HCT116 (cell line): ENCODE data around the gene SCARB1. TPM values are rescaled to one million over a fixed set of nuclear protein-coding genes. Genes with fewer than 3 reads are reported as not detected.

Experiments used
- ATAC-seq: fragments of 200-7000 bp; cut with Tn5 transposase; 2 replicates; pipeline ENCODE4 v1.9.1; 2020; ENCODE audit warnings: mild to moderate bottlenecking, moderate library complexity
- BruUV-seq: library from RNA; stranded (reverse); fragments of 400-500 nt; replicated peaks from 2 replicates; lab custom pipeline; 2021; lab: Mats Ljungman, UMichigan
- CTCF ChIA-PET: fragments of 300-600 bp; sonication (Branson Sonifier 250); formaldehyde crosslinking; loops from one replicate; lab custom pipeline; 2021; ENCODE audit warnings: antibody characterized with exemption; lab: Charles Lee
- POLR2A ChIA-PET: fragments of 300-600, 350-600 bp; sonication (Branson Sonifier 250); formaldehyde crosslinking; loops from one replicate; lab custom pipeline; 2021; ENCODE audit warnings: antibody characterized with exemption; lab: Charles Lee
- RAD21 ChIA-PET, 2 experiments: fragments of 300-600 bp; sonication (Branson Sonifier 250); formaldehyde crosslinking; loops; one replicate each; lab custom pipeline; 2023; ENCODE audit warnings: low total read pairs in 2 of 2; ENCODE audit not compliant: uncharacterized antibody in 2 of 2, unreplicated experiment in 2 of 2, low non-redundant PET in 1 of 2; lab: Charles Lee
- DNase-seq: peaks from one replicate; pipeline ENCODE4 v3.0.0-alpha.2; 2010; ENCODE audit warnings: low read depth, low spot score
- H2AFZ ChIP-seq: fragments of 200-600 bp; shearing (Covaris generic), sonication (generic); 2 replicates; pipeline ENCODE4 v1.6.1; 2017; ENCODE audit warnings: low read depth, mixed run types, mixed read lengths, antibody characterized with exemption, low read length; ENCODE audit not compliant: poor library complexity, severe bottlenecking
- H3K27ac ChIP-seq: 2 replicates; pipeline ENCODE4 v1.5.1; 2012; ENCODE audit warnings: low read depth, low read length
- H3K27me3 ChIP-seq: fragments of 200-600 bp; sonication (generic); 2 replicates; pipeline ENCODE4 v1.6.1; 2016; ENCODE audit warnings: mixed run types, low read length, mixed read lengths; ENCODE audit not compliant: insufficient read depth
- H3K36me3 ChIP-seq, 2 experiments: fragments of 200-500 bp in 1 of 2; fragments of 200-600 bp in 1 of 2; sonication (Bioruptor generic) in 1 of 2; sonication (generic) in 1 of 2; 2 replicates each; pipeline versions ENCODE4 v1.5.1 to v1.6.1; 2014 to 2016; ENCODE audit warnings: low read length in 2 of 2, inconsistent platforms in 1 of 2, mixed read lengths in 1 of 2, mixed run types in 1 of 2; ENCODE audit not compliant: insufficient read depth in 2 of 2, control insufficient read depth in 1 of 2
- H3K4me1 ChIP-seq, 2 experiments: fragments of 200-600 bp in 1 of 2; sonication (generic) in 1 of 2; 2 replicates each; pipeline versions ENCODE4 v1.5.1 to v1.6.1; 2012 to 2017; ENCODE audit warnings: low read length in 2 of 2, inconsistent platforms in 1 of 2, mild to moderate bottlenecking in 1 of 2, mixed read lengths in 1 of 2, mixed run types in 1 of 2, moderate library complexity in 1 of 2; ENCODE audit not compliant: insufficient read depth in 2 of 2, control insufficient read depth in 1 of 2
- H3K4me2 ChIP-seq: fragments of 200-600 bp; sonication (generic); 2 replicates; pipeline ENCODE4 v1.6.1; 2017; ENCODE audit warnings: mixed run types, low read length, mixed read lengths
- H3K4me3 ChIP-seq, 2 experiments: fragments of 200-600 bp in 1 of 2; sonication (generic) in 1 of 2; replicated peaks in 1 of 2; 2 replicates each; pipeline ENCODE4 v1.5.1; 2011 to 2016; ENCODE audit warnings: low read length in 2 of 2, control low read depth in 1 of 2, low read depth in 1 of 2, mild to moderate bottlenecking in 1 of 2, mixed read lengths in 1 of 2, mixed run types in 1 of 2
- H3K79me2 ChIP-seq: fragments of 200-600 bp; sonication (generic); 2 replicates; pipeline ENCODE4 v1.6.1; 2017; ENCODE audit warnings: mild to moderate bottlenecking, mixed run types, low read length, moderate library complexity, mixed read lengths; ENCODE audit not compliant: insufficient read depth
- H3K9ac ChIP-seq: fragments of 200-600 bp; sonication (generic); 2 replicates; pipeline ENCODE4 v1.6.1; 2016; ENCODE audit warnings: low read length, mixed read lengths
- H3K9me2 ChIP-seq: fragments of 200-600 bp; sonication (generic), shearing (Covaris generic); 2 replicates; pipeline ENCODE4 v1.6.1; 2017; ENCODE audit warnings: mixed run types, mild to moderate bottlenecking, moderate library complexity; ENCODE audit not compliant: insufficient read depth
- H3K9me3 ChIP-seq, 2 experiments: fragments of 200-500 bp in 1 of 2; fragments of 200-600 bp in 1 of 2; sonication (Bioruptor generic) in 1 of 2; sonication (generic) in 1 of 2; 2 replicates each; pipeline ENCODE4 v1.6.1; 2014 to 2017; ENCODE audit warnings: low read length in 2 of 2, mixed read lengths in 2 of 2, inconsistent platforms in 1 of 2, low read depth in 1 of 2, mild to moderate bottlenecking in 1 of 2, mixed run types in 1 of 2, moderate library complexity in 1 of 2; ENCODE audit not compliant: control insufficient read depth in 1 of 2, insufficient read depth in 1 of 2
- H4K20me1 ChIP-seq: fragments of 200-600 bp; sonication (generic), shearing (Covaris generic); 2 replicates; pipeline ENCODE4 v1.6.1; 2017; ENCODE audit warnings: mixed run types, mild to moderate bottlenecking, moderate library complexity; ENCODE audit not compliant: insufficient read depth
- ATF3 ChIP-seq: IDR thresholded peaks from 2 replicates; pipeline ENCODE4 v1.6.1; 2012
- CBX3 ChIP-seq: IDR thresholded peaks from 2 replicates; pipeline ENCODE4 v1.6.1; 2012; ENCODE audit warnings: low read depth
- CEBPB ChIP-seq: IDR thresholded peaks from 2 replicates; pipeline ENCODE4 v1.6.1; 2012; ENCODE audit warnings: low read depth
- EGR1 ChIP-seq: IDR thresholded peaks from 2 replicates; pipeline ENCODE4 v1.6.1; 2012; ENCODE audit warnings: low read depth
- JUND ChIP-seq: IDR thresholded peaks from 2 replicates; pipeline ENCODE4 v1.6.1; 2012
- MAX ChIP-seq: IDR thresholded peaks from 2 replicates; pipeline ENCODE4 v1.6.1; 2012
- POLR2A ChIP-seq: IDR thresholded peaks from 2 replicates; pipeline ENCODE4 v1.7.0; 2011; ENCODE audit warnings: borderline replicate concordance; ENCODE audit not compliant: insufficient read depth, insufficient read length; ENCODE audit errors: extremely low read depth
- POLR2AphosphoS5 ChIP-seq: IDR thresholded peaks from 2 replicates; pipeline ENCODE4 v1.6.1; 2011; ENCODE audit warnings: mild to moderate bottlenecking, low read depth, low read length, moderate library complexity
- RAD21 ChIP-seq: IDR thresholded peaks from 2 replicates; pipeline ENCODE4 v1.6.1; 2012; ENCODE audit warnings: low read depth, mild to moderate bottlenecking
- REST ChIP-seq: IDR thresholded peaks from 2 replicates; pipeline ENCODE4 v1.6.1; 2012; ENCODE audit warnings: low read depth
- SIN3A ChIP-seq: IDR thresholded peaks from 2 replicates; pipeline ENCODE4 v1.6.1; 2012; ENCODE audit warnings: low read depth
- SP1 ChIP-seq: IDR thresholded peaks from 2 replicates; pipeline ENCODE4 v1.6.1; 2012; ENCODE audit warnings: low read depth
- SRF ChIP-seq: IDR thresholded peaks from 2 replicates; pipeline ENCODE4 v1.6.1; 2012; ENCODE audit warnings: low read depth
- TCF7L2 ChIP-seq: IDR thresholded peaks from 2 replicates; pipeline ENCODE4 v1.7.0; 2011; ENCODE audit warnings: borderline replicate concordance, inconsistent platforms; ENCODE audit not compliant: insufficient read depth, insufficient read length; ENCODE audit errors: extremely low read depth
- YY1 ChIP-seq: IDR thresholded peaks from 2 replicates; pipeline ENCODE4 v1.6.1; 2011; ENCODE audit warnings: low read length, low read depth, moderate library complexity, mild to moderate bottlenecking; ENCODE audit not compliant: insufficient replicate concordance; ENCODE audit errors: extremely low read depth
- ZFX ChIP-seq: fragments of 450-650 bp; IDR thresholded peaks from 2 replicates; pipeline ENCODE4 v1.6.1; 2017
- ZNF274 ChIP-seq: fragments of 200-500 bp; sonication (Bioruptor generic); IDR thresholded peaks from 2 replicates; pipeline ENCODE4 v1.6.1; 2014; ENCODE audit warnings: mild to moderate bottlenecking, low read depth, low read length, inconsistent platforms
- intact Hi-C: fragments of 100-400 bp; cut with micrococcal nuclease; formaldehyde crosslinking; loops from 2 replicates; pipeline ENCODE4 v1.10.0; 2022
- total RNA-seq: library from RNA; stranded (reverse); gene quantifications from one replicate; pipeline ENCODE4 v1.2.1, GENCODE V29; 2021; ENCODE audit not compliant: unreplicated experiment

Gene SCARB1
- total RNA-seq, 1 experiment from 2014 or later = 95.5 TPM

- H3K79me2 ChIP-seq = peaks cover 42% of the 10 kb centered on the region
- no peaks in the 10 kb centered on the region for H3K9me2 ChIP-seq
- no peaks in the 10 kb centered on the region for H4K20me1 ChIP-seq
- peaks cover 0 to under 1% of the 10 kb centered on the region in 2 experiments; a peak in 1 of 4 replicates for H3K4me1 ChIP-seq
- H3K9ac ChIP-seq = no peak overlapping the region
- H3K4me3 ChIP-seq = no peak overlapping the region
- TF ChIP-seq POLR2A (no peak), ZFX (no peak), ZNF274 (no peak), ATF3 (no peak), POLR2AphosphoS5 (no peak), TCF7L2 (no peak), SP1 (no peak), SRF (no peak)
- ATAC-seq (no peak), DNase-seq (no peak)
- CTCF ChIA-PET = no interaction called here
- RAD21 ChIA-PET = no interaction called here
- no peaks in the 10 kb centered on the region for H3K27me3 ChIP-seq
- H3K4me2 ChIP-seq = no peak overlapping the region
- BruUV-seq = no TSS peak
- no peak overlapping the region for H2AFZ ChIP-seq
- H3K36me3 ChIP-seq = peaks cover 4 to 10% of the 10 kb centered on the region in 2 experiments; a peak in 2 of 4 replicates
- intact Hi-C loops = no loop called here
- H3K27ac ChIP-seq = no peak overlapping the region
- no peaks in the 10 kb centered on the region for H3K9me3 ChIP-seq
- POLR2A ChIA-PET = no interaction called here
Measured at GRCh38 chr12:124819080-124819479, 44.6 kb downstream of the SCARB1 start.

- DNase-seq (no peak), ATAC-seq (no peak)
- H4K20me1 ChIP-seq = no peaks in the 10 kb centered on the region
- H3K9me3 ChIP-seq = no peaks in the 10 kb centered on the region
- H3K27me3 ChIP-seq = no peaks in the 10 kb centered on the region
- H2AFZ ChIP-seq = no peak overlapping the region
- RAD21 ChIA-PET = no interaction called here
- no peak overlapping the region for H3K4me3 ChIP-seq
- no peak overlapping the region for H3K9ac ChIP-seq
- H3K4me1 ChIP-seq = no peaks in the 10 kb centered on the region
- H3K9me2 ChIP-seq = no peaks in the 10 kb centered on the region
- H3K27ac ChIP-seq = no peak overlapping the region
- no peak overlapping the region for H3K4me2 ChIP-seq
- CTCF ChIA-PET = no interaction called here
- POLR2A ChIA-PET = no interaction called here
- BruUV-seq = no TSS peak
- intact Hi-C loops = no loop called here
- peaks cover 29% of the 10 kb centered on the region for H3K79me2 ChIP-seq
- peaks cover 18 to 28% of the 10 kb centered on the region in 2 experiments for H3K36me3 ChIP-seq
- no peak for TF ChIP-seq YY1
- no peak for TF ChIP-seq ZNF274
- TF ChIP-seq TCF7L2 = no peak
- TF ChIP-seq CEBPB = no peak
- no peak for TF ChIP-seq RAD21
- no peak for TF ChIP-seq MAX
- TF ChIP-seq EGR1 = no peak
- no peak for TF ChIP-seq SRF
- TF ChIP-seq POLR2AphosphoS5 = no peak
- no peak for TF ChIP-seq REST
- no peak for TF ChIP-seq SIN3A
- TF ChIP-seq JUND = no peak
- no peak for TF ChIP-seq ATF3
- no peak for TF ChIP-seq CBX3
Measured at GRCh38 chr12:124817076-124818000, 46.3 kb downstream of the SCARB1 start.
